ENCODE measurements around the gene CPXM2. TPM values are rescaled to one million over a fixed set of nuclear protein-coding genes. Genes with fewer than 3 reads are reported as not detected.

The CPXM2 gene
- polyA plus RNA-seq, 1 of the 3 experiments (the other 2 are of a cell fraction), result not detected

DNA sequence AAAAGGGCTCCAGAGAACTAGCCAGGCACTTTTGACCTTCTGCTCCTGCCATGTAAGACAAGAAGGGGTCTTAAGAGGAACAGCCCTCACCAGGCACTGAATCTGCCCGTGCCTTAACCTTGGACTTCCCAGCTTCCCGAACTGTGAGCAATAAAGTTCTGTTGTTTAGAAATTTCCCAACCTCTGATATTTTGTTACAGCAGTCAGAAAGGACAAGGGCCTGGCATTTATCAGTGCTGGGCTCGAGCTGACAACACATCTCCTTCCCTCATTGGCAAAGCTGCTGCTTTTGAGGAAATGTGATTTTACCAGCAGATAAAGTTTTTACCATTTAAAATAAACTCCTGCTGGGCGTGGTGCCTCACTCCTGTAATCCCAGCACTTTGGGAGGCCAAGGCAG is 122.0 kb downstream of the CPXM2 start:
- no peaks in the 10 kb centered on the region for H3K9me3 ChIP-seq
- 7% methylated on average over 4 of the region's 4 CpGs for WGBS (ENCODE audit: low lambda C conversion rate)
- no peak overlapping the region for H3K4me3 ChIP-seq (ENCODE audit: low read depth in 2 of 2, low read length in 1 of 2)
- no peak for DNase-seq
- no peaks in the 10 kb centered on the region for H3K36me3 ChIP-seq (replicated peaks in 1 of 2; ENCODE audit: control insufficient read depth in 1 of 2, insufficient read depth in 2 of 2, low read length in 1 of 2)
- no peaks in the 10 kb centered on the region for H3K27me3 ChIP-seq (ENCODE audit: insufficient read depth)
- ChIA-PET CTCF (no interaction called here), POLR2A (no interaction called here)
- H3K4me2 ChIP-seq, result no peak overlapping the region
- no peak overlapping the region for H2AFZ ChIP-seq (ENCODE audit: low read depth)
- H3K79me2 ChIP-seq (ENCODE audit: insufficient read depth), result no peaks in the 10 kb centered on the region
- no peaks in the 10 kb centered on the region for H4K20me1 ChIP-seq (ENCODE audit: insufficient read depth)
- TF ChIP-seq GATA2 (CRISPR knock-in tag; IDR thresholded peaks at IDR 0.05) (peak; percentile 33; the same call in 1 of the 2 replicates), ELF1 (IDR thresholded peaks at IDR 0.05) (no peak)
- no peak overlapping the region for H3K9ac ChIP-seq
- no peaks in the 10 kb centered on the region for H3K4me1 ChIP-seq (ENCODE audit: control insufficient read depth in 1 of 2, insufficient read depth in 2 of 2, low read depth in 1 of 2, low read length in 1 of 2)
- H3F3A ChIP-seq (replicated peaks; ENCODE audit: insufficient read depth), result no peaks in the 10 kb centered on the region
- no peaks in the 10 kb centered on the region for H3K9me2 ChIP-seq
- H3K27ac ChIP-seq (ENCODE audit: low read depth in 2 of 2, low read length in 1 of 2), result no peak overlapping the region

DNA sequence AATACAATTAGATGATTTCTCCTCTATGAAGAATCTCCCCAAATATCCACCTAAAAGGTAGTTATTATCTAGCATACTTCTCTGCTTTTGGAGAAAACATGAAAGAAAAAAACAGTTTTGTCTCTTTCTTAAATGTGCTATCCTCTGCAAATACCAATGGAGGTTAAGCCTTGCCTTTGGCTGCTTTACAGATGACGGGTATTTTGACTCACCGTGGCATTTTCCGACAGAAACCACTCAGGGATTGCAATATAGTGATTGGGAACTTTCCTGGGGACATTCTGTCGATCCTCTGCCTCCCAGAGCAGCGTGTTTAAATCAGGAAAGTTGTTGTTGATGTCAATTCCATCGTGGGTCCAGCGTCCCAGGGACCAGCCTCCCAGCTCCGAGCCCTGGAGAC is 124.8 kb downstream of the CPXM2 start:
- Histone ChIP-seq H3K9ac (no peak overlapping the region), H3K79me2 (ENCODE audit: insufficient read depth) (no peaks in the 10 kb centered on the region), H3K4me1 (ENCODE audit: control insufficient read depth in 1 of 2, insufficient read depth in 2 of 2, low read depth in 1 of 2, low read length in 1 of 2) (no peaks in the 10 kb centered on the region), H3K4me3 (ENCODE audit: low read depth in 2 of 2, low read length in 1 of 2) (no peak overlapping the region), H3K9me2 (no peaks in the 10 kb centered on the region), H4K20me1 (ENCODE audit: insufficient read depth) (no peaks in the 10 kb centered on the region), H3K4me2 (no peak overlapping the region), H3K27ac (ENCODE audit: low read depth in 2 of 2, low read length in 1 of 2) (no peak overlapping the region), H3K27me3 (ENCODE audit: insufficient read depth) (no peaks in the 10 kb centered on the region), H3F3A (replicated peaks; ENCODE audit: insufficient read depth) (no peaks in the 10 kb centered on the region), H3K36me3 (replicated peaks in 1 of 2; ENCODE audit: control insufficient read depth in 1 of 2, insufficient read depth in 2 of 2, low read length in 1 of 2) (no peaks in the 10 kb centered on the region), H3K9me3 (no peaks in the 10 kb centered on the region), H2AFZ (ENCODE audit: low read depth) (no peak overlapping the region)
- no peak for DNase-seq
- TF ChIP-seq TAF1 (IDR thresholded peaks at IDR 0.05; ENCODE audit: borderline replicate concordance, low read depth, low read length), result no peak
- TF ChIP-seq TEAD4 (IDR thresholded peaks at IDR 0.05; ENCODE audit: borderline replicate concordance, insufficient read depth), result no peak
- 10% methylated on average over 4 of the region's 8 CpGs for WGBS (ENCODE audit: low lambda C conversion rate)
- ChIA-PET POLR2A (no interaction called here), CTCF (interaction anchor here (1.2 kb wide), 1 partner anchor 16 kb away, joined by 3 read pairs; no protein-coding TSS in a partner anchor)

DNA sequence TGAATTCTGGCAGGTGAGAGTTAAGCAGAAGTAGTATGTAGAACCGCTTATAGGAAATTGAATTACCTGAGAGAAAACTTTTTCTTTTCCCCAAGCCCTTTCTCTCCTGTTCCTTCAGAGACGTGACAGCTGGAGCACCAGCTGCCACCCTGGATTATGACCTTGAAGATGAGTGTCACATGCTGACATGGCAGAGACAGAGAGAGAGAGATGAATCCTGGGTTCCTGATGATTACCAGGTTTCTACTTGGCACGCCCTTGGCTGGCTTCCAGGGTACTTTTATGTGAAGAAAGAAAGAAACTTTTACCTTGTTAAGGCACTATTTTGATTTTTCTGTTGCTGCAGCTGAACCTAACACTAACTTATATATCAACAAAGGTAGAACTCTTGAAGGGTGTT is 125.6 kb downstream of the CPXM2 start:
- Histone ChIP-seq H3F3A (replicated peaks; ENCODE audit: insufficient read depth) (no peaks in the 10 kb centered on the region), H3K27ac (ENCODE audit: low read depth in 2 of 2, low read length in 1 of 2) (no peak overlapping the region), H3K4me3 (ENCODE audit: low read depth in 2 of 2, low read length in 1 of 2) (no peak overlapping the region), H3K36me3 (replicated peaks in 1 of 2; ENCODE audit: control insufficient read depth in 1 of 2, insufficient read depth in 2 of 2, low read length in 1 of 2) (no peaks in the 10 kb centered on the region), H3K27me3 (ENCODE audit: insufficient read depth) (no peaks in the 10 kb centered on the region), H3K4me2 (no peak overlapping the region), H3K4me1 (ENCODE audit: control insufficient read depth in 1 of 2, insufficient read depth in 2 of 2, low read depth in 1 of 2, low read length in 1 of 2) (no peaks in the 10 kb centered on the region), H3K9me2 (no peaks in the 10 kb centered on the region), H2AFZ (ENCODE audit: low read depth) (no peak overlapping the region), H3K9ac (no peak overlapping the region), H4K20me1 (ENCODE audit: insufficient read depth) (no peaks in the 10 kb centered on the region), H3K9me3 (no peaks in the 10 kb centered on the region), H3K79me2 (ENCODE audit: insufficient read depth) (no peaks in the 10 kb centered on the region)
- CTCF ChIA-PET, result interaction anchor here (1.2 kb wide), 1 partner anchor 15 kb away, joined by 3 read pairs; no protein-coding TSS in a partner anchor
- POLR2A ChIA-PET, result no interaction called here
- no peak for TF ChIP-seq CHD2 (IDR thresholded peaks at IDR 0.05; ENCODE audit: low read length, partially characterized antibody)
- no peak for TF ChIP-seq EP300 (IDR thresholded peaks at IDR 0.05; ENCODE audit: borderline replicate concordance in 1 of 2, low read depth in 1 of 2, low read length in 1 of 2)
- TF ChIP-seq YY1 (IDR thresholded peaks at IDR 0.05; ENCODE audit: low read depth), result no peak
- TF ChIP-seq, protein P1, sequence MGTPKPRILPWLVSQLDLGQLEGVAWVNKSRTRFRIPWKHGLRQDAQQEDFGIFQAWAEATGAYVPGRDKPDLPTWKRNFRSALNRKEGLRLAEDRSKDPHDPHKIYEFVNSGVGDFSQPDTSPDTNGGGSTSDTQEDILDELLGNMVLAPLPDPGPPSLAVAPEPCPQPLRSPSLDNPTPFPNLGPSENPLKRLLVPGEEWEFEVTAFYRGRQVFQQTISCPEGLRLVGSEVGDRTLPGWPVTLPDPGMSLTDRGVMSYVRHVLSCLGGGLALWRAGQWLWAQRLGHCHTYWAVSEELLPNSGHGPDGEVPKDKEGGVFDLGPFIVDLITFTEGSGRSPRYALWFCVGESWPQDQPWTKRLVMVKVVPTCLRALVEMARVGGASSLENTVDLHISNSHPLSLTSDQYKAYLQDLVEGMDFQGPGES (IDR thresholded peaks at IDR 0.05; ENCODE audit: low read depth, low read length), result no peak
- TF ChIP-seq, protein P2, sequence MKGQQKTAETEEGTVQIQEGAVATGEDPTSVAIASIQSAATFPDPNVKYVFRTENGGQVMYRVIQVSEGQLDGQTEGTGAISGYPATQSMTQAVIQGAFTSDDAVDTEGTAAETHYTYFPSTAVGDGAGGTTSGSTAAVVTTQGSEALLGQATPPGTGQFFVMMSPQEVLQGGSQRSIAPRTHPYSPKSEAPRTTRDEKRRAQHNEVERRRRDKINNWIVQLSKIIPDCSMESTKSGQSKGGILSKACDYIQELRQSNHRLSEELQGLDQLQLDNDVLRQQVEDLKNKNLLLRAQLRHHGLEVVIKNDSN (IDR thresholded peaks at IDR 0.05; ENCODE audit: borderline replicate concordance, low read depth), result no peak
- no peak for TF ChIP-seq POLR2AphosphoS5 (IDR thresholded peaks at IDR 0.05; ENCODE audit: low read depth, low read length)
- no peak for TF ChIP-seq JUND (IDR thresholded peaks at IDR 0.05)
- no peak for TF ChIP-seq TAF1 (IDR thresholded peaks at IDR 0.05; ENCODE audit: borderline replicate concordance, low read depth, low read length)
- no peak for DNase-seq
- WGBS (ENCODE audit: low lambda C conversion rate), result 19% methylated on average over 3 of the region's 3 CpGs

Measured in SK-N-SH (cell line).